ENCODE measurements around the gene UFD1.

UFD1 gene

DNA sequence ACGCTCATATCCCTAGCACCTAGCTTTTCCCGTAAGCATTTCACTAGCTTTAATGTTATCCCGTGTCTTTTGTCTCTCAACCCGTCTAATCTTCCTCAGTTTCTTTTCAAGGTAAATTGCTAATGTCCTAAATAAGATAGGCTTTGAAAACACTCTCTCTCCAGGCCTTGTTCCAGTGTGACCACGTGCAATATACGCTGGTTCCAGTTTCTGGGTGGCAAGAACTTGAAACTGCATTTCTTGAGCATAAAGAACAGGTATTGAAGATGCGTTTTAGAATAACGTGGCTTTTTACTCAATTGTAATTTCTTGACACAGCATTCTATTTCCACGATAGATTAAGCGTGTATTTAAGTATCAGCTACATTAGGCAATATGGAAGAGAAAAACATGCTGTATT is 1.8 kb upstream of the UFD1 start:
- Histone ChIP-seq H2AFZ (ENCODE audit: low read length, unreplicated experiment) (no peak overlapping the region), H3K79me2 (ENCODE audit: control insufficient read depth, insufficient read depth, low read length, unreplicated experiment) (peaks cover 44% of the 10 kb centered on the region), H3K4me3 (ENCODE audit: low read depth, low read length) (peak overlapping the region; percentile 76), H3K36me3 (ENCODE audit: insufficient read depth, low read length) (peaks cover 4% of the 10 kb centered on the region; the same call in 1 of the 2 replicates), H3K4me1 (ENCODE audit: control insufficient read depth, insufficient read depth, low read length, unreplicated experiment) (peaks cover 40% of the 10 kb centered on the region), H3K27ac (ENCODE audit: low read depth, low read length) (no peak overlapping the region), H3K27me3 (ENCODE audit: insufficient read depth, low read length) (no peaks in the 10 kb centered on the region)

- Histone ChIP-seq H3K27me3 (ENCODE audit: insufficient read depth, low read length) (no peaks in the 10 kb centered on the region), H3K4me3 (ENCODE audit: low read depth, low read length) (peak overlapping the region; percentile 76), H3K4me1 (ENCODE audit: control insufficient read depth, insufficient read depth, low read length, unreplicated experiment) (peaks cover 41% of the 10 kb centered on the region), H3K79me2 (ENCODE audit: control insufficient read depth, insufficient read depth, low read length, unreplicated experiment) (peaks cover 50% of the 10 kb centered on the region), H3K27ac (ENCODE audit: low read depth, low read length) (no peak overlapping the region), H2AFZ (ENCODE audit: low read length, unreplicated experiment) (no peak overlapping the region), H3K36me3 (ENCODE audit: insufficient read depth, low read length) (peaks cover under 1% of the 10 kb centered on the region; the same call in 1 of the 2 replicates)
Observed at GRCh38 chr22:19480173-19480568, 1.2 kb upstream of the UFD1 start.

DNA sequence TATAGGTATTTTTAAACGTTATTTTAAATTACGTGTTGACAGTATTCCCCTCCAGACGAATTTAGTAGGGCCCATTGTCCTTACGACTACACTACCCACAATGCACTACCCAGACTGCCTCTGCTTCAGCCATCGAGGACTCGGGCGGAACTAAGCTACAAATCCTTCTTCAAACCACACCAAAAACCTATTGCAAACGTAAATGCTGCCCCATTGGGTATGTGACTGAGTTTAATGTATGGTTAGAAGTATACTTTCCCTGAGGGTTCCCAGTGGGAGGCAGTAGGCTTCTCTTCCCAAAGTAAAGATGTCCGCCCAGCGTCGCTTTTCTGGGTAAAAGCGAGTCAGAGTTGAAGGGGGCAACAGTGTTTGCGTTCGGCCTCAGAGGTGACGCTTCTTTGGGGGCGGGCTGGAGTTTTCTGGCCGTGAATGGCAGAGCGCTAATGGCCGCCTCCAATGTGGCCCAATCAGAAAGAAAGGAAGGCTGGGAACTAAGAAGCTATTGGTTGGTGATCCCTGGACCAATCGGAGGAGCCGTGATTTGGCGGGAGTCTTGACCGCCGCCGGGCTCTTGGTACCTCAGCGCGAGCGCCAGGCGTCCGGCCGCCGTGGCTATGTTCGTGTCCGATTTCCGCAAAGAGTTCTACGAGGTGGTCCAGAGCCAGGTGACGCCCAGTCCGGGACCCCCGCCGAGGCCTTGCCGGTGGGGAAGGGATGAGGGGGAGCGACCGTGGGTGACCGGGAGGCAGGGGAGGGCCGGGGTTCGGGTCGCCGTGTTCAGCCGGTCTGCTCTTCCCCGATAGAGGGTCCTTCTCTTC is 571 bp upstream of the UFD1 start, which contains the start of gene CDC45:
Gene CDC45, plus strand, starts transcription at position 566 of the 818 bp plus-strand sequence. Its CDS starts 49 bp downstream, at position 615.
- peak within 1 kb of the TSS; percentile 97 for H3K4me3 ChIP-seq (ENCODE audit: low read depth, low read length)
- peaks cover 52% of the 10 kb centered on the region for H3K79me2 ChIP-seq (ENCODE audit: control insufficient read depth, insufficient read depth, low read length, unreplicated experiment)
- no peaks in the 10 kb centered on the region for H3K36me3 ChIP-seq (ENCODE audit: insufficient read depth, low read length)
- peak within 1 kb of the TSS; percentile 93 for H3K27ac ChIP-seq (ENCODE audit: low read depth, low read length)
- peaks cover 40% of the 10 kb centered on the region for H3K4me1 ChIP-seq (ENCODE audit: control insufficient read depth, insufficient read depth, low read length, unreplicated experiment)
- peak within 1 kb of the TSS; percentile 35 for H2AFZ ChIP-seq (ENCODE audit: low read length, unreplicated experiment)
- no peaks in the 10 kb centered on the region for H3K27me3 ChIP-seq (ENCODE audit: insufficient read depth, low read length)

GRCh38 chr22:19478045-19478900 is 720 bp downstream of the UFD1 start:
- peak overlapping the region; percentile 97 for H3K4me3 ChIP-seq (ENCODE audit: low read depth, low read length)
- no peaks in the 10 kb centered on the region for H3K36me3 ChIP-seq (ENCODE audit: insufficient read depth, low read length)
- no peaks in the 10 kb centered on the region for H3K27me3 ChIP-seq (ENCODE audit: insufficient read depth, low read length)
- no peak overlapping the region for H2AFZ ChIP-seq (ENCODE audit: low read length, unreplicated experiment)
- H3K27ac ChIP-seq (ENCODE audit: low read depth, low read length) = peak overlapping the region; percentile 93
- H3K79me2 ChIP-seq (ENCODE audit: control insufficient read depth, insufficient read depth, low read length, unreplicated experiment) = peaks cover 56% of the 10 kb centered on the region
- H3K4me1 ChIP-seq (ENCODE audit: control insufficient read depth, insufficient read depth, low read length, unreplicated experiment) = peaks cover 27% of the 10 kb centered on the region

GRCh38 chr22:19477321-19478044 is 1.5 kb downstream of the UFD1 start:
- Histone ChIP-seq H3K27me3 (ENCODE audit: insufficient read depth, low read length) (no peaks in the 10 kb centered on the region), H2AFZ (ENCODE audit: low read length, unreplicated experiment) (no peak overlapping the region), H3K4me3 (ENCODE audit: low read depth, low read length) (peak overlapping the region; percentile 97), H3K36me3 (ENCODE audit: insufficient read depth, low read length) (0 out of 2 replicates have a peak, but pooled peaks cover 2% of the 10 kb centered on the region), H3K4me1 (ENCODE audit: control insufficient read depth, insufficient read depth, low read length, unreplicated experiment) (peaks cover 20% of the 10 kb centered on the region), H3K27ac (ENCODE audit: low read depth, low read length) (peak overlapping the region; percentile 93; the same call in 1 of the 2 replicates), H3K79me2 (ENCODE audit: control insufficient read depth, insufficient read depth, low read length, unreplicated experiment) (peaks cover 54% of the 10 kb centered on the region)

GRCh38 chr22:19476023-19476422 is 3.0 kb downstream of the UFD1 start:
- Histone ChIP-seq H3K79me2 (ENCODE audit: control insufficient read depth, insufficient read depth, low read length, unreplicated experiment) (peaks cover 48% of the 10 kb centered on the region), H3K4me1 (ENCODE audit: control insufficient read depth, insufficient read depth, low read length, unreplicated experiment) (peaks cover 14% of the 10 kb centered on the region), H3K27ac (ENCODE audit: low read depth, low read length) (no peak overlapping the region), H3K27me3 (ENCODE audit: insufficient read depth, low read length) (no peaks in the 10 kb centered on the region), H3K36me3 (ENCODE audit: insufficient read depth, low read length) (0 out of 2 replicates have a peak, but pooled peaks cover 4% of the 10 kb centered on the region), H2AFZ (ENCODE audit: low read length, unreplicated experiment) (no peak overlapping the region), H3K4me3 (ENCODE audit: low read depth, low read length) (no peak overlapping the region)

DNA sequence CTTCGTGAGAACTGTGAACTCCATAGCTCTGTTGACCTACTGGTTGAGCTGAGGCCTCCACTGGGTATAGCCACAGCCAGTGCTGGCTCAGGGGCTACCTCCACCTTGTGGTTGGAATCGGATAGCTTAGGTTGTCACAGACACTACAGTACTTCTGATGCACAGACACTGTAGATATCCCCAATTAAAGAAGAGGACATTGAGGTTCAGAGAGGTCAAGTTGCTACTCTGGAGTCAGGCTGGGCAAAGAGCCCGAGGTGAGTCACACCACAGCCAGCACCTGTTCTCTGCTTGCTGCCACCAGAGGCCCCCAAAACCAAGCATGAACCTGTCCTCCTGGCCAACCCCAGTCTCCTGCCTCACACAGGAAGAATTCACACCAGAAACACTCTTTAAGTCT is 5.4 kb downstream of the UFD1 start:
- peaks cover 10% of the 10 kb centered on the region for H3K4me1 ChIP-seq (ENCODE audit: control insufficient read depth, insufficient read depth, low read length, unreplicated experiment)
- H2AFZ ChIP-seq (ENCODE audit: low read length, unreplicated experiment) = no peak overlapping the region
- 0 out of 2 replicates have a peak, but pooled peaks cover 4% of the 10 kb centered on the region for H3K36me3 ChIP-seq (ENCODE audit: insufficient read depth, low read length)
- no peak overlapping the region for H3K4me3 ChIP-seq (ENCODE audit: low read depth, low read length)
- no peaks in the 10 kb centered on the region for H3K27me3 ChIP-seq (ENCODE audit: insufficient read depth, low read length)
- no peak overlapping the region for H3K27ac ChIP-seq (ENCODE audit: low read depth, low read length)
- peaks cover 35% of the 10 kb centered on the region for H3K79me2 ChIP-seq (ENCODE audit: control insufficient read depth, insufficient read depth, low read length, unreplicated experiment)

- no peak overlapping the region for H3K4me3 ChIP-seq (ENCODE audit: low read depth, low read length)
- no peak overlapping the region for H2AFZ ChIP-seq (ENCODE audit: low read length, unreplicated experiment)
- H3K27ac ChIP-seq (ENCODE audit: low read depth, low read length) = no peak overlapping the region
- H3K36me3 ChIP-seq (ENCODE audit: insufficient read depth, low read length) = 0 out of 2 replicates have a peak, but pooled peaks cover 4% of the 10 kb centered on the region
- peaks cover 22% of the 10 kb centered on the region for H3K79me2 ChIP-seq (ENCODE audit: control insufficient read depth, insufficient read depth, low read length, unreplicated experiment)
- no peaks in the 10 kb centered on the region for H3K27me3 ChIP-seq (ENCODE audit: insufficient read depth, low read length)
- peaks cover 9% of the 10 kb centered on the region for H3K4me1 ChIP-seq (ENCODE audit: control insufficient read depth, insufficient read depth, low read length, unreplicated experiment)
Observed at GRCh38 chr22:19472233-19472632, 6.8 kb downstream of the UFD1 start.

DNA sequence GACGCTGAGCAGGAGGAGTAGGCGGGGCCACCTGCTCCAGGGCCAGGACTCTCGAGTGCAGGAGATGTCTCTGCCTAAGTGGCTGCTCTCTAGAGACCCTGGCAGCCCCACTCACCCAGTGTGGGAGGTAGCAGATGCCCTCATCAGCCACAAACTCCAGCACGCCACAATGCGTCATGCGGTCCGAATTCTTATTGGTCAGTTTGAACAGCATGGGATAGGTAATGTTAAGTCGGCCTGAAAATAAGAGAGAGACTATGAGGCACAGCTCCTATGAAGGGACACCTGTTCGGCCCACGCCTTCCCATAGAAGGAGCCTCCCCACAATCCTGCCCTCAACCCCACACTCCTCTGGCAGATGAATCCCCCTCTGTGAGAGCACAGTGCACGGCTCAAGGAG is 7.4 kb downstream of the UFD1 start:
- Histone ChIP-seq H2AFZ (ENCODE audit: low read length, unreplicated experiment) (no peak overlapping the region), H3K27me3 (ENCODE audit: insufficient read depth, low read length) (no peaks in the 10 kb centered on the region), H3K36me3 (ENCODE audit: insufficient read depth, low read length) (0 out of 2 replicates have a peak, but pooled peaks cover 4% of the 10 kb centered on the region), H3K4me3 (ENCODE audit: low read depth, low read length) (no peak overlapping the region), H3K27ac (ENCODE audit: low read depth, low read length) (no peak overlapping the region), H3K4me1 (ENCODE audit: control insufficient read depth, insufficient read depth, low read length, unreplicated experiment) (peaks cover 6% of the 10 kb centered on the region), H3K79me2 (ENCODE audit: control insufficient read depth, insufficient read depth, low read length, unreplicated experiment) (peaks cover 18% of the 10 kb centered on the region)

DNA sequence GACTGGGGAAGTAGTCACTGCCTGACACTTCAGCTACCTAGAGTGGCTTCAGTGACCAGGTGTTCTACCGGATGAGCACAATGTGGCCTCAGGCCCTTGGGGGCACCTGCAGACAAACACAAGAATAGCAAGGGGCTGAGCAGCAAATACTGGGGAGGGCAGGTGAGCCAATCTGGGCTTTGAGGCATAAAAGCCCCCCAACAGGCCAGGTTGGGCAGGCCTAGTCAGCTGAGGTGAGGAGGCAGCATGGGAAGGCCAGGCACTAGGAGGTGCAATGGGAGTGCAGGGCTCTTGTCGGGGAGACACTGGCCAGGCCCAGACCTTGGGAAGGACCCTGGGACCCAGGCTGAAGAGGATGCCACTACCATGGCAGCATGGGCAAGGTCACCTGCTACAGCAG is 9.0 kb downstream of the UFD1 start:
- H2AFZ ChIP-seq (ENCODE audit: low read length, unreplicated experiment) = no peak overlapping the region
- no peak overlapping the region for H3K4me3 ChIP-seq (ENCODE audit: low read depth, low read length)
- no peaks in the 10 kb centered on the region for H3K27me3 ChIP-seq (ENCODE audit: insufficient read depth, low read length)
- no peak overlapping the region for H3K27ac ChIP-seq (ENCODE audit: low read depth, low read length)
- H3K4me1 ChIP-seq (ENCODE audit: control insufficient read depth, insufficient read depth, low read length, unreplicated experiment) = no peaks in the 10 kb centered on the region
- peaks cover 8% of the 10 kb centered on the region; the same call in 1 of the 2 replicates for H3K36me3 ChIP-seq (ENCODE audit: insufficient read depth, low read length)
- peaks cover 4% of the 10 kb centered on the region for H3K79me2 ChIP-seq (ENCODE audit: control insufficient read depth, insufficient read depth, low read length, unreplicated experiment)
